ENCODE results near the gene ATMIN. TPM values are rescaled to one million over a fixed set of nuclear protein-coding genes. Genes with fewer than 3 reads are reported as not detected.

Gene ATMIN
- total and polyA plus RNA-seq, 2 experiments from 2014 or later, result 22.0 to 60.5 TPM

DNA sequence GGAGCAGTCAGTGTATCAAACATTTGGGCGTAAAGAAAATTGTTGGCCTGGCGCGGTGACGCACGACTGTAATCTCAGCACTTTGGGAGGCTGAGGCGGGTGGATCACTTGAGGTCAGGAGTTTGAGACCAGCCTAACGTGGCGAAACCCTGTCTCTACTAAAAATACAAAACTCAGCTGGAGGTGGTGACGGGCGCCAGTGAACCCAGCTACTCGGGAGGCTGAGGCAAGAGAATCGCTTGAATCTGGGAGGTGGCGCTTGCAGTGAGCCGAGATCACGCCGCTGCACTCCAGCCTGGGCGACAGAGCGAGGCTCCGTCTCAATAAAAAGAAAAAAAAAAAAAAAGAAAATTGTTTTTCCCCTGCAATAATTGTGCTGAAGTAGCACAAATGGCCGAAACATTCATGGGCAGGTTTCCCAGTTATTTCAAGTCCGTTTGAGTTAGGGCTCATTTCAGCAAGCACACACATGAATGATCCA, 59.2 kb downstream of the ATMIN start (continued):
- TF ChIP-seq, protein P1, sequence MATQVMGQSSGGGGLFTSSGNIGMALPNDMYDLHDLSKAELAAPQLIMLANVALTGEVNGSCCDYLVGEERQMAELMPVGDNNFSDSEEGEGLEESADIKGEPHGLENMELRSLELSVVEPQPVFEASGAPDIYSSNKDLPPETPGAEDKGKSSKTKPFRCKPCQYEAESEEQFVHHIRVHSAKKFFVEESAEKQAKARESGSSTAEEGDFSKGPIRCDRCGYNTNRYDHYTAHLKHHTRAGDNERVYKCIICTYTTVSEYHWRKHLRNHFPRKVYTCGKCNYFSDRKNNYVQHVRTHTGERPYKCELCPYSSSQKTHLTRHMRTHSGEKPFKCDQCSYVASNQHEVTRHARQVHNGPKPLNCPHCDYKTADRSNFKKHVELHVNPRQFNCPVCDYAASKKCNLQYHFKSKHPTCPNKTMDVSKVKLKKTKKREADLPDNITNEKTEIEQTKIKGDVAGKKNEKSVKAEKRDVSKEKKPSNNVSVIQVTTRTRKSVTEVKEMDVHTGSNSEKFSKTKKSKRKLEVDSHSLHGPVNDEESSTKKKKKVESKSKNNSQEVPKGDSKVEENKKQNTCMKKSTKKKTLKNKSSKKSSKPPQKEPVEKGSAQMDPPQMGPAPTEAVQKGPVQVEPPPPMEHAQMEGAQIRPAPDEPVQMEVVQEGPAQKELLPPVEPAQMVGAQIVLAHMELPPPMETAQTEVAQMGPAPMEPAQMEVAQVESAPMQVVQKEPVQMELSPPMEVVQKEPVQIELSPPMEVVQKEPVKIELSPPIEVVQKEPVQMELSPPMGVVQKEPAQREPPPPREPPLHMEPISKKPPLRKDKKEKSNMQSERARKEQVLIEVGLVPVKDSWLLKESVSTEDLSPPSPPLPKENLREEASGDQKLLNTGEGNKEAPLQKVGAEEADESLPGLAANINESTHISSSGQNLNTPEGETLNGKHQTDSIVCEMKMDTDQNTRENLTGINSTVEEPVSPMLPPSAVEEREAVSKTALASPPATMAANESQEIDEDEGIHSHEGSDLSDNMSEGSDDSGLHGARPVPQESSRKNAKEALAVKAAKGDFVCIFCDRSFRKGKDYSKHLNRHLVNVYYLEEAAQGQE (IDR thresholded peaks at IDR 0.05; ENCODE audit: unreplicated experiment), result no peak
- TF ChIP-seq CREB1 (CRISPR knock-in tag; IDR thresholded peaks at IDR 0.05; ENCODE audit: low read depth), result no peak

DNA sequence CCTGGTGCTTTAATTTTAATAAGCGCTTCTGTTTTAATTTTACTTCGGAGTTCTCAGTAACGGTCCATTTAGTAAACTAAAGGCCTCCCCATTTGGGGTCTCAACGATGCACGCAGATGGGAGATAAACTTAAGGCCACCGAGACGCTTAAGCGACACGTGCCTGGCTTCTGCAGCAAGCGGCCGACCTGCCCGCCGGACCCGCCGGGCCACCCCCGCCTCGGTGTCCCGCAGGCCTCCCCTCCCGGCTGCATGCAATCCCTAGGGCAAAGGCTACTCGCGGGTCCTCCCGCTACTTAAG, 60.0 kb downstream of the ATMIN start:
- H3K9me2 ChIP-seq (ENCODE audit: insufficient read depth), result peaks cover 7% of the 10 kb centered on the region; the same call in 1 of the 2 replicates
- peaks cover 50% of the 10 kb centered on the region for H3K79me2 ChIP-seq (replicated peaks; ENCODE audit: insufficient read depth)
- peaks cover 7% of the 10 kb centered on the region; the same call in 1 of the 2 replicates for H4K20me1 ChIP-seq (replicated peaks; ENCODE audit: insufficient read depth)
- H3K4me1 ChIP-seq (ENCODE audit: insufficient read depth), result peaks cover 4% of the 10 kb centered on the region; the same call in 1 of the 2 replicates
- Mint-ChIP-seq H3K27me3 (ENCODE audit: insufficient read depth, low read depth, poor library complexity) (peaks cover 2% of the 10 kb centered on the region), H3K4me1 (peaks cover 9% of the 10 kb centered on the region), H3K4me3 (peak overlapping the region; percentile 84), H3K36me3 (ENCODE audit: low read depth) (peaks cover 6% of the 10 kb centered on the region; the same call in 1 of the 3 replicates), H3K9me3 (peaks cover 3% of the 10 kb centered on the region; the same call in 2 of the 3 replicates), H3K27ac (no peak overlapping the region)
- peak overlapping the region; percentile 87 for H3K4me2 ChIP-seq
- no peak for TF ChIP-seq ZNF331 (CRISPR knock-in tag; IDR thresholded peaks at IDR 0.05; ENCODE audit: low read depth)
- TF ChIP-seq STAT1 (IDR thresholded peaks at IDR 0.05; ENCODE audit: unreplicated experiment), result no peak
- no peak for TF ChIP-seq EZH2phosphoT487 (IDR thresholded peaks at IDR 0.05; ENCODE audit: unreplicated experiment)
- TF ChIP-seq, protein P2, sequence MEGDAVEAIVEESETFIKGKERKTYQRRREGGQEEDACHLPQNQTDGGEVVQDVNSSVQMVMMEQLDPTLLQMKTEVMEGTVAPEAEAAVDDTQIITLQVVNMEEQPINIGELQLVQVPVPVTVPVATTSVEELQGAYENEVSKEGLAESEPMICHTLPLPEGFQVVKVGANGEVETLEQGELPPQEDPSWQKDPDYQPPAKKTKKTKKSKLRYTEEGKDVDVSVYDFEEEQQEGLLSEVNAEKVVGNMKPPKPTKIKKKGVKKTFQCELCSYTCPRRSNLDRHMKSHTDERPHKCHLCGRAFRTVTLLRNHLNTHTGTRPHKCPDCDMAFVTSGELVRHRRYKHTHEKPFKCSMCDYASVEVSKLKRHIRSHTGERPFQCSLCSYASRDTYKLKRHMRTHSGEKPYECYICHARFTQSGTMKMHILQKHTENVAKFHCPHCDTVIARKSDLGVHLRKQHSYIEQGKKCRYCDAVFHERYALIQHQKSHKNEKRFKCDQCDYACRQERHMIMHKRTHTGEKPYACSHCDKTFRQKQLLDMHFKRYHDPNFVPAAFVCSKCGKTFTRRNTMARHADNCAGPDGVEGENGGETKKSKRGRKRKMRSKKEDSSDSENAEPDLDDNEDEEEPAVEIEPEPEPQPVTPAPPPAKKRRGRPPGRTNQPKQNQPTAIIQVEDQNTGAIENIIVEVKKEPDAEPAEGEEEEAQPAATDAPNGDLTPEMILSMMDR (conservative IDR thresholded peaks at IDR 0.05; ENCODE audit: low read depth in 2 of 2), result no peak
- TF ChIP-seq JUNB (IDR thresholded peaks at IDR 0.05; ENCODE audit: unreplicated experiment), result no peak
- no peak for TF ChIP-seq ZNF114 (CRISPR knock-in tag; IDR thresholded peaks at IDR 0.05)
- DNase-seq (ENCODE audit: low spot score), result no peak
- H3F3A ChIP-seq (replicated peaks; ENCODE audit: low read depth), result no peaks in the 10 kb centered on the region
- H3K4me3 ChIP-seq, result peak overlapping the region; percentile 94
- H3K27me3 ChIP-seq (ENCODE audit: insufficient read depth), result no peaks in the 10 kb centered on the region
- 0 out of 2 replicates have a peak overlapping the region, but pooled peaks have one; percentile 6 for H3K27ac ChIP-seq (ENCODE audit: low read depth)
- H2AFZ ChIP-seq, result 0 out of 2 replicates have a peak overlapping the region, but pooled peaks have one; percentile 69
- no peaks in the 10 kb centered on the region for H3K36me3 ChIP-seq (ENCODE audit: insufficient read depth)
- no peak for ATAC-seq
